Stimulated activated naive CD8-positive, alpha-beta T cell treated with anti-CD3 and anti-CD28 coated beads, Interleukin-15, Interleukin-2, amounts not matched to agents 100 ng/mL and 50 ng/mL, for 24 hours (primary cell): Measurements from ENCODE around the gene MOCS3.
A peak's percentile ranks its signal among the peaks of the same experiment; 100 is the strongest.

Experiments used
- H3K27ac Mint-ChIP-seq: one replicate; pipeline ENCODE4 v1.8.0; 2021; ENCODE audit warnings: mild to moderate bottlenecking, mixed read lengths
- H3K27me3 Mint-ChIP-seq: one replicate; pipeline ENCODE4 v1.8.0; 2021; ENCODE audit warnings: mixed read lengths
- H3K36me3 Mint-ChIP-seq: one replicate; pipeline ENCODE4 v1.8.0; 2021; ENCODE audit warnings: low read depth, mixed read lengths
- H3K4me1 Mint-ChIP-seq: one replicate; pipeline ENCODE4 v1.8.0; 2021; ENCODE audit warnings: low read depth, mixed read lengths
- H3K4me3 Mint-ChIP-seq: one replicate; pipeline ENCODE4 v1.8.0; 2021; ENCODE audit warnings: mild to moderate bottlenecking, mixed read lengths
- H3K9me3 Mint-ChIP-seq: one replicate; pipeline ENCODE4 v1.8.0; 2021; ENCODE audit warnings: mixed read lengths

MOCS3 gene

DNA sequence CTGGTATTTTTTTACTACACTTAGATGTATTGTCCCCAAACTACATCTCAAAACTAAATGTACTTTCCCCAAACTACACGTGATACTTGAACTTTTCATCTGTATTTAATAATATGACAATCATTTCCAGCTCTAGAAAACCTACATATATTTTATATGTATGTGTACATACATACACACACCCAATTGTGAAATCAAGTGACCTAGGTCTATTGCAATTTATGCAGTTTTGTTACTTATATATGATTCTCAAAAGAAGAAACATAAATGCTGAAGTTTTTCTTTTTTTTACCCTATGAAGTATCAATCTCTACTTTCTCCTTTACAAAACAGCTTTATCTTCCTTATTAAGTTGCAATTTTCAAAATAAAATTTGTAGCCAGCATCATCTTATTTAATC lies 32.1 kb upstream of the MOCS3 start:
- no peak overlapping the region for H3K27ac Mint-ChIP-seq
- peaks cover 76% of the 10 kb centered on the region for H3K4me1 Mint-ChIP-seq
- H3K36me3 Mint-ChIP-seq = peaks cover 60% of the 10 kb centered on the region
- no peak overlapping the region for H3K4me3 Mint-ChIP-seq
- H3K9me3 Mint-ChIP-seq = no peaks in the 10 kb centered on the region
- no peaks in the 10 kb centered on the region for H3K27me3 Mint-ChIP-seq

- Mint-ChIP-seq H3K27ac (peak overlapping the region; percentile 90), H3K27me3 (no peaks in the 10 kb centered on the region), H3K36me3 (peaks cover 71% of the 10 kb centered on the region), H3K9me3 (no peaks in the 10 kb centered on the region), H3K4me3 (peak overlapping the region; percentile 93), H3K4me1 (peaks cover 73% of the 10 kb centered on the region)
Measured at GRCh38 chr20:50928469-50928868, 30.1 kb upstream of the MOCS3 start.

- Mint-ChIP-seq H3K4me3 (peak overlapping the region; percentile 93), H3K4me1 (peaks cover 64% of the 10 kb centered on the region), H3K9me3 (no peaks in the 10 kb centered on the region), H3K36me3 (peaks cover 71% of the 10 kb centered on the region), H3K27ac (peak overlapping the region; percentile 90), H3K27me3 (no peaks in the 10 kb centered on the region)
Measured at GRCh38 chr20:50929299-50930138, 29.1 kb upstream of the MOCS3 start.

- Mint-ChIP-seq H3K27me3 (no peaks in the 10 kb centered on the region), H3K27ac (peak overlapping the region; percentile 90), H3K4me1 (peaks cover 55% of the 10 kb centered on the region), H3K36me3 (peaks cover 71% of the 10 kb centered on the region), H3K9me3 (no peaks in the 10 kb centered on the region), H3K4me3 (peak overlapping the region; percentile 93)
Measured at GRCh38 chr20:50930139-50930975, 28.3 kb upstream of the MOCS3 start.

DNA sequence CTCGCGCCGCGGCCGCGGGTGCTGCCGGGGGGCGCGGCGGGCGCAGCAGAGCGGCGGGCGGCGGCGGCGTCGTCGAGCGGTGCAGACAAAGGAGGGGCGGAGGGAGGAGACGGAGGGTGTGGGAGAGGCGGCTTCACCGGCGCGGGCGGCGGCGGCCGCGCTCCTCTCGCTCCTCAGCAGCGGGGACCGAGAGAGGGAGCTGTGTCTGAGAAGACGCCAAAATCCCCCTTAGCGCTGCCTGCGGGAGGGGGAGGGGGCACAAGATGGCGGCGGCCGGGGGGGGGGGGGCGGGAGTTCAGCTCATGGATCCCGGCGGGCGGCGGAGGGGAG lies 27.7 kb upstream of the MOCS3 start:
- Mint-ChIP-seq H3K27me3 (no peaks in the 10 kb centered on the region), H3K36me3 (peaks cover 71% of the 10 kb centered on the region), H3K9me3 (no peaks in the 10 kb centered on the region), H3K4me3 (peak overlapping the region; percentile 81), H3K27ac (peak overlapping the region; percentile 86), H3K4me1 (peaks cover 49% of the 10 kb centered on the region)

DNA sequence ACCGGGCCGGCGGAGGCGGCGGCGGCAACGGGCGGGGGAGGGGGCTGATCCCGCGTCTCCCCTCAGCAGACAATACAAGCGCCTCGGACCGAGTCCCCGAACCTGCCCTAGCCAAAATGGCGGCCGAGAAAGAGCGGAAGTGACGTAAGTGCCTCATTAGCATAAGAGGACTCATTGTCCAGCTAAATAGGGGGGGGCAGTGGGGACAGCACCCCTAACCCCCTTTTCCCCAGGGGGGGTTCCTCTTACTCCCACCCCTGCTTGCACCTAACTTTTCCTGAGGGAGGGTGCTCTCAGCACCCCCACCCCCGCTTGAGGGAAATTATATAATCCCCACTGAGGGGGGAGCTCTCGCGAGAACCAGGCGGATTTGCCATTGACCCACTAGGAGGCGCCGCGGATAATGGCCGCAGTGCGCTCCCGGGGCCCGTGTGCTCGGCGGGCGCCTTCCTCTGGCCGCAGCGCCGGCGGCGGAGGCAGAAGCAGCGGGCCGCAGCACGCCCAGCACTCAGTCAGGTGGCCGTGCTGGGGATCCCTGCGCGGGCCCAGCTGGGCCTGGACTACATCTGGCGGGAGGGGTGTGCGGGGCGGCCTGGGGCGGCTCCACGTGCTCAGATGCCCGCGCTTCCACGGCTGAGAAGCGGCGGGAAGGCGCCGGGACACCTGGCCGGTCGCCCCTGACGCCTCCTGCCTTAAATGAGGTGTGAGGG lies 27.2 kb upstream of the MOCS3 start, which contains the start of gene ADNP:
Gene ADNP (minus strand): TSS at position 132 of the 710 bp plus-strand sequence. CDS start 27,441 bp downstream, outside the sequence.
- H3K4me1 Mint-ChIP-seq = peaks cover 46% of the 10 kb centered on the region
- peak within 1 kb of the TSS; percentile 93 for H3K27ac Mint-ChIP-seq
- H3K9me3 Mint-ChIP-seq = no peaks in the 10 kb centered on the region
- H3K36me3 Mint-ChIP-seq = peaks cover 75% of the 10 kb centered on the region
- H3K27me3 Mint-ChIP-seq = no peaks in the 10 kb centered on the region
- peak within 1 kb of the TSS; percentile 93 for H3K4me3 Mint-ChIP-seq

- Mint-ChIP-seq H3K9me3 (no peaks in the 10 kb centered on the region), H3K27me3 (no peaks in the 10 kb centered on the region), H3K4me1 (peaks cover 40% of the 10 kb centered on the region), H3K4me3 (peak overlapping the region; percentile 81), H3K36me3 (peaks cover 75% of the 10 kb centered on the region), H3K27ac (peak overlapping the region; percentile 93)
Measured at GRCh38 chr20:50932016-50932485, 26.6 kb upstream of the MOCS3 start.

GRCh38 chr20:50932691-50933280 lies 25.8 kb upstream of the MOCS3 start:
- Mint-ChIP-seq H3K4me3 (peak overlapping the region; percentile 81), H3K36me3 (peaks cover 70% of the 10 kb centered on the region), H3K27ac (peak overlapping the region; percentile 93), H3K4me1 (peaks cover 33% of the 10 kb centered on the region), H3K27me3 (no peaks in the 10 kb centered on the region), H3K9me3 (no peaks in the 10 kb centered on the region)

DNA sequence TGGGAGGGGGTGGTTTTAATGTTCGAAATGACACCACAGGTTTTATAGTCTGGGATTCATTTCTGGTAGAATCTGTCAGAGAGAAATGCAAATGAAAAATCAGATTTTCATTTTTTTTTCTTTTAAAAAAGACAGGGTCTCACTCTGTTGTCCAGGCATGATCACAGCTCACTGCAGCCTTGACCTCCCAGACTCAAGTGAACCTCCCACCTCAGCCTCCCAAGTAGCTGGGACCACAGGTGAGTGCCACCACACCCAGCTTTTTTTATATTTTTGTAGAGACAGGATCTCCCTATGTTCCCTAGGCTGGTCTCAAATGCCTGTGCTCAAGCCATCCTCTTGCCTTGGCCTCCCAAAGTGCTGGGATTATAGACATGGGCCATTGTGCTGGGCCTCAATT lies 25.0 kb upstream of the MOCS3 start:
- Mint-ChIP-seq H3K4me1 (peaks cover 25% of the 10 kb centered on the region), H3K27me3 (no peaks in the 10 kb centered on the region), H3K9me3 (no peaks in the 10 kb centered on the region), H3K36me3 (peaks cover 67% of the 10 kb centered on the region), H3K4me3 (no peak overlapping the region), H3K27ac (no peak overlapping the region)

DNA sequence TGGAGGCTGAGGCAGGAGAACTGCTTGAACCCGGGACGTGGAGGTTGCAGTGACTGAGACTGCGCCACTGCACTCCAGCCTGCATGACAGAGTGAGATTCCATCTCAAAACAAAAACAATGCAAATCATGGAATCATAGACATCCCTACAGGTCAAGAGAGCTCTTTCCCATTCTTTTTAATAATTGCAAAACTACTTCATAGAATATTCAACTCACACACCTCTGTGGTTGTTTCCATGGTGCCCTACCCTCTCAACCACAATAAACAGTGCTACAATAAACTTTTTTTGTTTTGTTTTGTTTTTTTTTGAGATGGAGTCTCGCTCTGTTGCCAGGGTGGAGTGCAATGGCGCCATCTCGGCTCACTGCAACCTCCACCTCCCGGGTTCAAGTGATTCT lies 15.5 kb upstream of the MOCS3 start:
- Mint-ChIP-seq H3K9me3 (no peaks in the 10 kb centered on the region), H3K4me3 (no peak overlapping the region), H3K36me3 (peaks cover 70% of the 10 kb centered on the region), H3K27me3 (no peaks in the 10 kb centered on the region), H3K27ac (no peak overlapping the region), H3K4me1 (no peaks in the 10 kb centered on the region)

DNA sequence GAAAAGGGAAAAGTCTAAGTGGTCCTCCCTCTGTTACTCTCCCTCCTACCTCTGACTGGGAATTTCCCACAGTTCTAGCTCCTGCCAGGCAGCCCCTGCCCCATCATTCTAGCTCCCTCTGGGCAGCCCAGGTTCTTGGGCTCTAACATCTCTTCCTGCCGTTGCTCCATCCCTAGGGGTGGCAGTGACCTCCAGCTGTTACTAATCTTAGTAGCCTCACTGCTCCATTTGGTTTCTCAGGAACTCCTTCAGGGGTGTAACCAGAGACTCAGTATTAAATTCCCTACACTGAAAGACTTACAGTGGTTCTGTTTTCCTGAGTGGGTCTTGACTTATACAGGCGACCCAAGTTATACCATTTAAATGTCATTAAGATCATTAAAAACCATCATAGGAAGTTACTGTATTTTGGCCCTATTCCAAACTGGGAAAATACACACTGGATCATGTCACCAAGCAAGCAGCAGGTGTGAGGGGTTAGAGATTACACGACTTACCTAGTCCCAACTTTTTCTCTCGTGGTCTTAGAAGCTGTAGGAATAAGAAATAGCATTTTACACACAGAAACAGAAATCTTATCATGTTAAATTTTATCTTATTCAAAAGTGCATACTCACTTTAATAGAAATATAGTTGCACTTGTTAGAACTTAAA lies 10.4 kb upstream of the MOCS3 start:
- no peaks in the 10 kb centered on the region for H3K27me3 Mint-ChIP-seq
- no peaks in the 10 kb centered on the region for H3K4me1 Mint-ChIP-seq
- no peaks in the 10 kb centered on the region for H3K9me3 Mint-ChIP-seq
- H3K4me3 Mint-ChIP-seq = no peak overlapping the region
- no peak overlapping the region for H3K27ac Mint-ChIP-seq
- peaks cover 74% of the 10 kb centered on the region for H3K36me3 Mint-ChIP-seq

DNA sequence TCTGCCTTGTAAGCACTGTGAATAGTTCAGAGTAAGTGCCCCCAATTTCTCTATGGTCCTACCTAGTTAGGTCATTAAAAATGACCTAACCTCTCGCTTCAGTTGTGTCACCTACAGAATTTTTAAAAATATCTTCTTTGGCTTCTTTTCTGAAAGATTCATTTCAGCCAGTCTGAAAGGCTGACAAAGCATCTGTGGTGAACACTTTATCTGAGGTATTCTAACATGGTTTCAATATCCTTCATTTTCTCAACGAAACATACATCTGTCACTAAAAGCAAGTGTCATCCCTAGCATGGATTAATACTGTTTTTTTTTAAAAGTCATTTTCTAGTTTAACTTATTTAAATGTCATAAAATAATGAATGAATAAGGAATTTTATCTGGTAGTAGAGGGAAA lies 5.4 kb upstream of the MOCS3 start:
- Mint-ChIP-seq H3K36me3 (peaks cover 70% of the 10 kb centered on the region), H3K27me3 (no peaks in the 10 kb centered on the region), H3K4me1 (peaks cover 29% of the 10 kb centered on the region), H3K27ac (no peak overlapping the region), H3K4me3 (no peak overlapping the region), H3K9me3 (no peaks in the 10 kb centered on the region)

DNA sequence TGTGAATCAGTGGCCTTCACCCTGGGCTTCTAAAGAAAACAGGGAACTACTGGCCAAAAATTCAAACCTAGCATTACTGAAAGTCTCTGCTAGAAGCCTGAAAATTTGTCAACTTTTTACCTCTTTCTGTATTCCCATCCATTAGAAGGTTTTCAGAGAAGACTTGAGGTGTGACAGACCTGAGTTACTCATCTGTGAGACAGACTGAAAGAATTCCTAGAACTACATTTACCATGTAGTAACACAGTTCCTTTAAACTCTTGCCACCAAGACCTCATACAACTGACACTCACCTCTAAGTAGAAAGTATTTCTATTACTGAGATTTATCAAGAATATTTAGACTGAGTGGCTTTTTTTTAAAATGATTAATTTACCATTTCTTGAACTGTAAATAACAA lies 4.8 kb upstream of the MOCS3 start:
- Mint-ChIP-seq H3K4me1 (peaks cover 29% of the 10 kb centered on the region), H3K4me3 (no peak overlapping the region), H3K36me3 (peaks cover 65% of the 10 kb centered on the region), H3K9me3 (no peaks in the 10 kb centered on the region), H3K27me3 (no peaks in the 10 kb centered on the region), H3K27ac (no peak overlapping the region)

- H3K36me3 Mint-ChIP-seq = peaks cover 60% of the 10 kb centered on the region
- no peaks in the 10 kb centered on the region for H3K27me3 Mint-ChIP-seq
- H3K9me3 Mint-ChIP-seq = no peaks in the 10 kb centered on the region
- H3K4me1 Mint-ChIP-seq = peaks cover 53% of the 10 kb centered on the region
- peak overlapping the region; percentile 95 for H3K4me3 Mint-ChIP-seq
- H3K27ac Mint-ChIP-seq = peak overlapping the region; percentile 99
Measured at GRCh38 chr20:50957276-50957675, 1.3 kb upstream of the MOCS3 start.
